Osteocyte (in vitro differentiated cells): ENCODE results near the gene WDR59. TPM values are rescaled to one million over a fixed set of nuclear protein-coding genes. Genes with fewer than 3 reads are reported as not detected.
"Not testable (repeated sequence)": the region's sequence is repeated elsewhere in the genome, so short reads cannot be mapped to it uniquely, and the experiment has no call there.

ENCODE experiments used
- DNase-seq: peaks from one replicate; pipeline ENCODE4 v3.0.0; 2021; ENCODE audit warnings: mixed read lengths; ENCODE audit not compliant: unreplicated experiment; ENCODE audit errors: extremely low spot score
- H3K27ac Mint-ChIP-seq: one replicate; pipeline ENCODE4 v1.8.0; 2021; ENCODE audit warnings: mild to moderate bottlenecking, mixed read lengths; ENCODE audit not compliant: unreplicated experiment
- H3K27me3 Mint-ChIP-seq: one replicate; pipeline ENCODE4 v1.8.0; 2021; ENCODE audit warnings: mixed read lengths; ENCODE audit not compliant: unreplicated experiment
- H3K36me3 Mint-ChIP-seq: one replicate; pipeline ENCODE4 v1.8.0; 2021; ENCODE audit warnings: mixed read lengths; ENCODE audit not compliant: unreplicated experiment
- H3K4me1 Mint-ChIP-seq: one replicate; pipeline ENCODE4 v1.8.0; 2021; ENCODE audit warnings: mixed read lengths; ENCODE audit not compliant: unreplicated experiment
- H3K4me3 Mint-ChIP-seq: one replicate; pipeline ENCODE4 v1.8.0; 2021; ENCODE audit warnings: mild to moderate bottlenecking, moderate library complexity, mixed read lengths; ENCODE audit not compliant: unreplicated experiment
- H3K9me3 Mint-ChIP-seq: one replicate; pipeline ENCODE4 v1.8.0; 2021; ENCODE audit warnings: mixed read lengths; ENCODE audit not compliant: unreplicated experiment
- total RNA-seq: library from RNA; stranded (reverse); gene quantifications from 2 replicates; pipeline ENCODE4 v1.2.1, GENCODE V29; 2021
- TF ChIP-seq, protein P1 (sequence below): fragments of 200-600 bp; sonication (generic); IDR thresholded peaks from 2 replicates; pipeline ENCODE4 v1.5.0; 2021; ENCODE audit warnings: antibody characterized with exemption, mild to moderate bottlenecking, moderate library complexity

WDR59 gene
- total RNA-seq, 1 donor from 2014 or later: 63.3 TPM

DNA sequence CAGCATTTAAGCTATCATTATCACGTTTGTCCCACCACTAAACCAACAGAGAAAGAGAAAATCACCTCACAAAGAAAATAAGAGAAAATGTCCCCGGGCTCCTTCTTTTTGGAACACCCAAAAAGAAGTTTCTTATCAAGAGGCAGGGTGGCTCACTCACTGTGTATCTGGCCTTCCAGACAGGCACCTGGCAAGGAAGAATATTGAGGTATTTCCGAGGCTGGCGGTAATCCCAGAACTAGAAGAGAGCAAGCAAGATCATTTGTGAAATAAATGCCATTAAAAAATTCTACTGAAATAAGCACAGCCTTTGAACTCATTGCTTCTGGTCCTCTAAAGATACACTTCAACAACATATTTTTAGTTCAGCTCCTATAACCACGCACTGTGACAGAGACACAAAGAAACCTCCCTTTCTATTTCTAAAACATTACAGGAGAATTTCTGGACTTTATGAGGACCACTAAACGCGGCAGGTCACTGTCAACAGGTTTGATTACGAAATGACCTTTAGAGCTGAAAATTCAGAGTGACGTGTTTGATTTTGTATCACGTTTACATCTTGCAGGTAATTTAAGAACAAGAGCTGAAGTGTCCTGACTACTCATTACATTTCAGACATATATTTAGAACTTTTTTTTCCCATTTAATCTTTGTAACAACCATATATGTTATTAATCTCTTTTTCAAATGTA lies 61.0 kb downstream of the WDR59 start:
- H3K4me1 Mint-ChIP-seq: no peaks in the 10 kb centered on the region
- H3K36me3 Mint-ChIP-seq: peaks cover 49% of the 10 kb centered on the region
- no peak for DNase-seq
- TF ChIP-seq, protein P1, sequence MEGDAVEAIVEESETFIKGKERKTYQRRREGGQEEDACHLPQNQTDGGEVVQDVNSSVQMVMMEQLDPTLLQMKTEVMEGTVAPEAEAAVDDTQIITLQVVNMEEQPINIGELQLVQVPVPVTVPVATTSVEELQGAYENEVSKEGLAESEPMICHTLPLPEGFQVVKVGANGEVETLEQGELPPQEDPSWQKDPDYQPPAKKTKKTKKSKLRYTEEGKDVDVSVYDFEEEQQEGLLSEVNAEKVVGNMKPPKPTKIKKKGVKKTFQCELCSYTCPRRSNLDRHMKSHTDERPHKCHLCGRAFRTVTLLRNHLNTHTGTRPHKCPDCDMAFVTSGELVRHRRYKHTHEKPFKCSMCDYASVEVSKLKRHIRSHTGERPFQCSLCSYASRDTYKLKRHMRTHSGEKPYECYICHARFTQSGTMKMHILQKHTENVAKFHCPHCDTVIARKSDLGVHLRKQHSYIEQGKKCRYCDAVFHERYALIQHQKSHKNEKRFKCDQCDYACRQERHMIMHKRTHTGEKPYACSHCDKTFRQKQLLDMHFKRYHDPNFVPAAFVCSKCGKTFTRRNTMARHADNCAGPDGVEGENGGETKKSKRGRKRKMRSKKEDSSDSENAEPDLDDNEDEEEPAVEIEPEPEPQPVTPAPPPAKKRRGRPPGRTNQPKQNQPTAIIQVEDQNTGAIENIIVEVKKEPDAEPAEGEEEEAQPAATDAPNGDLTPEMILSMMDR: no peak
- no peaks in the 10 kb centered on the region for H3K27me3 Mint-ChIP-seq
- no peak overlapping the region for H3K27ac Mint-ChIP-seq
- no peak overlapping the region for H3K4me3 Mint-ChIP-seq
- H3K9me3 Mint-ChIP-seq: no peaks in the 10 kb centered on the region

DNA sequence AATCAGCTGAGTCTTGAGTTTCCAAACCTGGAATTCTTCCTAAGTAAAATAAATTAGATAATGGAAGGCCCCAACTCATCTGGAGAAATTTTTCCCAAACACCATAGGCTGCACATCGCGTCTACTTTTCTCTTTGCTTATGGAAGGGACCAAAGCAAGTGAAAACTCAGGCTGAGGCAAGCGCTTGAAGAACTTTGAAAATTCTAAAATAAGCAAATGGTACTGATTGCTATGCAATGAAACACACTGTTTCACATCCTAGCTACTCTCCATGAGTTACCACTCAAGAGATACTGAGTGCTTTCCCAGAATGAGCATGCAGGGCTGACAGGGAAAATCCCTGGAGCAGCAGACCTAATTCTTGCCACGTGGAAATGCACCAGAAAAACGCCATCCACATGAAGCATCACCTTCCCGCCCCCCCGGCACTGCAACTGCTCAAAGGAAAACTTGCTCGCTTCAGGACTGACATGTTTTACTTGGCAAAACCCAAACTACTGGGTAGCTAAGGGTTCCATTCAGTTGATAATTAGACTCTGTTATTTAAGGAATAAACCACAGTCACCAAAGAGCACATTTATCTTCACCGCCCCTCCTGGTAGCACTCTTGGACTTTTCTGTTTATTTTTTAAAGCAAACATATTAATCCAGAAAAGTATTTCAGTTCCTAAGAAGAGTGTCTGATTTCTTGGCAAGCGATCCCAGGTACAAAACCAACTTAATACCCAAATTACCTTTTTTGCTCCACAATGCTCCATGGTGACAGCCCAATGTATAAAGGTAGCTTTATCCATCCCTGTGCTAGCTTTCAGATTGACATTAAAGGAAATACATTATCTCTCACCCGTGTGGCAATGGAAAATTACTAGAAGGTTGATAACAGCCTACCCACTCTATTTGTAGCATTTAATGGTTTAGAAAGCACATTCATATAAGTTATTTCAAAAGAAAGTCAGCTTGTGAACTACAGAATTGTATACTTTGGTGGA lies 62.5 kb downstream of the WDR59 start:
- no peak for DNase-seq
- Mint-ChIP-seq H3K4me1 (no peaks in the 10 kb centered on the region), H3K27ac (no peak overlapping the region), H3K4me3 (no peak overlapping the region), H3K27me3 (no peaks in the 10 kb centered on the region), H3K9me3 (no peaks in the 10 kb centered on the region), H3K36me3 (peaks cover 53% of the 10 kb centered on the region)
- TF ChIP-seq, protein P1: no peak

DNA sequence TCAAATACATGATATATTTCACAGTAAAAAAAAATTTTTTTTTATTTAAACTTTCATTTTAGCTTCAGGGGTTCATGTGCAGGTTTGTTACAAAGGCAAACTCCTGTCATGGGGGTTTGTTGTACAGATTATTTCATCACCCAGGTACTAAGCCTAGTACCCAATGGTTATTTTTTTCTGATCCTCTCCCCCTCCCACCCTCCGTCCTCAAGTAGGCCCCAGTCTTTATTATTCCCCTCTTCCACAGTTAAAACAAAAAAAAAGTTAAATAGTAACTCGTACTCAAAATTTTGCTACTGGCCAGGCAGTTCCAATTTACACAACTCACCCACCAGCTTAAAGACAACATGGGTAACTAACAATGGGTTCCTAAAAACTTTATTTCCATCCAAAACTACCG lies 63.9 kb downstream of the WDR59 start:
- DNase-seq: no peak
- TF ChIP-seq, protein P1: no peak
- Mint-ChIP-seq H3K27me3 (no peaks in the 10 kb centered on the region), H3K9me3 (no peaks in the 10 kb centered on the region), H3K4me3 (no peak overlapping the region), H3K4me1 (no peaks in the 10 kb centered on the region), H3K27ac (no peak overlapping the region), H3K36me3 (peaks cover 59% of the 10 kb centered on the region)

DNA sequence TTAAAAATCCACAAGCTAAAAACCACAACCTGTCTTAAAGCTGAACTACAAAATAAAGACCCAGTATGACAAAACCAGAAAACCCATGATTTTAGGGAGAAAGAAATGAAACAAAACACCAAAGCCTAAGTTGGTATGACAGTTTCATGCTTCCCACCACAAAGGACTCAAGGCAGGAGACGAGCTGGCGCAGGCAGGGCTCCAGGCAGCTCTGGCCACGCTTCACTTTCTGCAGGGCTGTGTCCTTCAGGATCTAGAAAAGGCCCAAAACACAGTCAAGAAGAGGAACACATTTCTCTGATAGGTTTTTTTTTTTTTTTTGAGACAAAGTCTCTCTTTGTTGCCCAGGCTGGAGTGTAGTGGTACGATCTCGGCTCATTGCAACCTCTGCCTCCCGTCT lies 75.3 kb downstream of the WDR59 start:
- no peak for DNase-seq
- H3K27ac Mint-ChIP-seq: no peak overlapping the region
- H3K4me3 Mint-ChIP-seq: no peak overlapping the region
- H3K27me3 Mint-ChIP-seq: no peaks in the 10 kb centered on the region
- H3K9me3 Mint-ChIP-seq: peaks cover 16% of the 10 kb centered on the region
- TF ChIP-seq, protein P1: no peak
- no peaks in the 10 kb centered on the region for H3K4me1 Mint-ChIP-seq
- peaks cover 71% of the 10 kb centered on the region for H3K36me3 Mint-ChIP-seq

DNA sequence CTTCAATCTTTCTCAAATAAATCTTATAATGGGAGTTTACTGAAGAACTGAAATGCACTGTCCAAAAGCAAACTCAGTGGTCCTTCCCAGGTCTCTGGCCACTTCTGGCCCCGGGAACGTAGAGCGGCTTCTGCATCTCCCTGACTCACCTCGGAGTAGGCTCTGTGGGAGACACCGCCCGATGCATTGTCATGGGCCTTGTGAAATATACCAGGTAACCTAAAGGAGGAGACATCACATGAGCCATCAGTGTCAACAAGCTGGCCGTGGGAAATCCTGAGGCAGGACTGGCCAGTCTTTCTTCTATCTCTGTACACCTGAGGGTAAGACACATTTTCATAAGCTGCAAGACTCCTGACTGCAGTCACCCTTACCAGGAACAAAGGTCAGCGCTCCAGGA lies 76.2 kb downstream of the WDR59 start:
- H3K27ac Mint-ChIP-seq, H3K4me3 Mint-ChIP-seq, H3K27me3 Mint-ChIP-seq, DNase-seq, H3K4me1 Mint-ChIP-seq: not testable (repeated sequence)
- Mint-ChIP-seq H3K36me3 (peaks cover 68% of the 10 kb centered on the region), H3K9me3 (peaks cover 16% of the 10 kb centered on the region)
